ENCODE measurements around the gene NDRG4.

The NDRG4 gene

GRCh38 chr16:58497468-58497867 is 2.5 kb upstream of the NDRG4 start:
- no peak for FAIRE-seq

DNA sequence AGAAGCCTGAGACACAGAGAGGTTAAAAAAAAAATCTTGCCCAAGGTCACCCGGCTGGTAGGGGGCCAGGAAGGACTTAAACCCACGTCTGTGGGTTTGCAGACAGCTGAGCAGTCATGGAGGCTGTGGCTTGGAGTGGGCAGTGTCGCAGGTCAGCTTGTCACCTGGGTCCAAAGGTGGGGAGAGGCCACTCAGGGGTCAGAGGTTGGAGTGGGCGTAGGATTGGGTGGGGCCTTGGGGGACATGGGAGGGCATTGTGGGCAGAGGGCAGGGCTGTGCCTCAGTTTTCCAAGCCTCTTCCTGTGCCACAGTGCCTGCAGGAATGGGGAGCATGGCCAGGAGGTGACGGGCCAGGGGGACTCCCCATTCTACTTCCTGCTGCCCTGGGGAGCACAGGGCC is 2.0 kb upstream of the NDRG4 start:
- no peak for FAIRE-seq

- no peak for FAIRE-seq
Observed at GRCh38 chr16:58498341-58499091, 1.4 kb upstream of the NDRG4 start.

- FAIRE-seq, result no peak
Observed at GRCh38 chr16:58499092-58499511, 841 bp upstream of the NDRG4 start.

- FAIRE-seq, result no peak
Observed at GRCh38 chr16:58500430-58501241, 693 bp downstream of the NDRG4 start.

GRCh38 chr16:58501242-58502131 is 1.5 kb downstream of the NDRG4 start:
- no peak for FAIRE-seq

DNA sequence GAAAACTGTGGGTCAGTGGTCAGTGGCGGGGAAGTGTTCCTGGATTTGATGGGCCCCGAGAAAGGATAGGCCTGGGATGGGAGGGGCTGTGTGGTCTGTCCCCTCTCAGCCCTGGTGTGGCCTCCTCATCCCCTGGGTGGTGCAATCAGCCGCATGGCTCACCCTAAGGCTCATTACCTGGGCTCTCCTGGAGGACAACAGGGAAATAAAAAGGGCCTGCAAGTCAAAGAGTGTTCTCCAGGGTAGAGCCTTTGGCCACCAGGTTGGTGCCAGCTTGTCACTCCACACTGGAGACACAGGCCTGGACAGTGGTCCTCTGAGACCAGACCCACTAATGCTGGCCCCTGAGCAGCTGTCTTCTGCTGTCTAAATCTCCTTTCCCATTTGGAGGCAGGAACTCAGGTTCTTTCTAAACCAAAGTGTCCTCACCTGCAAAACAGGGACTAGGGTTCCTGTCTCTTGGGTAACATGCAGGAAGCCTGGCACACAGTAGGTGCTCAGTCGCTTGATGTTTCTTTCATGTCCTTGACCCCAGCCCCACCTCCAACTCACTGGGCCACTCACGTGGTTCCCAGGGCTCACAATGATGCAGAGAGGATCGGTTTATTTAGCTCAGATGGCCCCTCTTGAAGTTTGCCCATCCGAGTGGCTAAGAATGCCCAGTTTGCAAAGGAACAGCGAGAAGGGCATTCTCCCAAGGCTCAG is 2.4 kb downstream of the NDRG4 start:
- no peak for FAIRE-seq

- FAIRE-seq, result no peak
Observed at GRCh38 chr16:58503166-58503862, 3.4 kb downstream of the NDRG4 start.

DNA sequence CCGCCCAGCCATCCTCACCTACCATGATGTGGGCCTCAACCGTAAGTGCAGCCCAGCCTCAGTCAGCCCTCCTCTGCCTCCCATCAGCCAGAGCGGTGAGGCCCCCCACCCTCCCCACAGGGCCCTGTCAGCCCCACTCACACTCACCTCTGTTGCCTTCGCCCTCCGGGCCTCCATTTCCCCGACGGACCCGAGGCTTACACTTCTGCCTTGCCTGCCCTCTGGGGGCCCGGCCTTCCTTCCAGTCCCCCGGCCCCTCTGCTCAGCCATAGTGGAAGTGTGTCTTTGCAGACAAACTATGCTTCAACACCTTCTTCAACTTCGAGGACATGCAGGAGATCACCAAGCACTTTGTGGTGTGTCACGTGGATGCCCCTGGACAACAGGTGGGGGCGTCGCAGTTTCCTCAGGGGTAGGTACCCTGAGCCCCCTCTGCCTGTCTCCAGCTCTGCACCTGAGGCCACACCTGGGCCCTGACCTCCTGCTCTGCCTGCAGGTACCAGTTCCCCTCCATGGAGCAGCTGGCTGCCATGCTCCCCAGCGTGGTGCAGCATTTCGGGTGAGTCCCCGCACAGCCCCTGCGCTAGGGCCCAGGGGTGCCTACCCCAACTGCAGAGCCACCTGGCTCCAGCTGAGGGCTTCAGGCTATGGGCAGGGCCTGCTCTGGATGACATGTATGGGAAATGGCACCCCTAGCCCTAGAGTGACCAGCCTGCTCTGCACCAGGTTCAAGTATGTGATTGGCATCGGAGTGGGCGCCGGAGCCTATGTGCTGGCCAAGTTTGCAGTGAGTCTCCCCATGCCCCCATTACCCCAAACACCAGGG is 4.1 kb downstream of the NDRG4 start:
- no peak for FAIRE-seq

GRCh38 chr16:58506241-58507194 is 6.6 kb downstream of the NDRG4 start:
- FAIRE-seq, result no peak

GRCh38 chr16:58507195-58507962 is 7.4 kb downstream of the NDRG4 start:
- no peak for FAIRE-seq

DNA sequence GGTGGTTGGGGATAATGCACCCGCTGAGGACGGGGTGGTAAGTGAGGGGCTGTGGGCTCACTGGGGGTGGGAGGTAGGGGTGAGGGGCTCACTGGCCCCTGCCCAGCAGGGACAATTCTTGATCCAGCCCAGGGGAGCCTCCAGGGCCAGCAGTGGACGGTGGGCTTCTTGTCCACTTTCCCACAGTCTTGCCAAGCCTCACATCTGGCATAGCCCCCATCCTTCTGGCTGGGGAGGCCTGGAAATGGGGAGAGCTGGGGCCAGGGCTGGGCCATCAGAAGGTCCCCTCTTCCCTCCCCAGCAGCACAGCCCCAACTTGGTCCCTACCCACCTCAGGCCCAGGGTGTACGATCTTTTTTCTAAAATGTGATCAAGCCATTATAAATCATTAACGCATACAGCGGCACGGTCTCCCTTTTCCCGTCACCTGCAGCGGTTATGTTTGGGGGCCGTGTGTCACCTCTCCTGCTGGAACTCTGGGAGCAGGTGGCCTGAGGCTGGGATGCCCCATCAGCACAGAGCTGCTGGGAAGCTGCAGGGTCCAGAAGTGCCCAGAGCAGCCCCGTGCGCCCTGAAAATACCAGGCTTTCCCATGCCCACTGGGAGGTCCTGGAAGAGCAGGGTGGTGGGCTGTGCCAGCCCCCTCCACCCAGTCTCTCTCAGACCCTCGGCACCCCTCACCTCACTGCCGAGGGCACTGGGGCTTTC is 8.2 kb downstream of the NDRG4 start:
- no peak for FAIRE-seq

- FAIRE-seq, result no peak
Observed at GRCh38 chr16:58508671-58509251, 8.8 kb downstream of the NDRG4 start.

- no peak for FAIRE-seq
Observed at GRCh38 chr16:58509256-58510096, 9.5 kb downstream of the NDRG4 start.

GRCh38 chr16:58510097-58510775 is 10.3 kb downstream of the NDRG4 start:
- FAIRE-seq, result no peak
